Activated gamma-delta T cell (primary cell): ENCODE results near the gene PROSER2.

Experiments
- DNase-seq: peaks from one replicate; lab custom pipeline; 2025; lab: John Stamatoyannopoulos, UW

The PROSER2 gene

GRCh38 chr10:11804336-11804735 lies 18.8 kb upstream of the PROSER2 start:
- no peak for DNase-seq

- DNase-seq = no peak
Observed at GRCh38 chr10:11805792-11806191, 17.4 kb upstream of the PROSER2 start.

- DNase-seq = no peak
Observed at GRCh38 chr10:11806706-11807105, 16.4 kb upstream of the PROSER2 start.

- no peak for DNase-seq
Observed at GRCh38 chr10:11808808-11809207, 14.3 kb upstream of the PROSER2 start.

- DNase-seq = no peak
Observed at GRCh38 chr10:11810313-11810766, 12.8 kb upstream of the PROSER2 start.

GRCh38 chr10:11810973-11811372 lies 12.2 kb upstream of the PROSER2 start:
- no peak for DNase-seq

- no peak for DNase-seq
Observed at GRCh38 chr10:11813177-11813576, 10.0 kb upstream of the PROSER2 start.

GRCh38 chr10:11813855-11814567 lies 9.1 kb upstream of the PROSER2 start:
- DNase-seq = no peak

- no peak for DNase-seq
Observed at GRCh38 chr10:11819027-11819426, 4.1 kb upstream of the PROSER2 start.

- no peak for DNase-seq
Observed at GRCh38 chr10:11822026-11822756, 965 bp upstream of the PROSER2 start.

- DNase-seq = no peak
Observed at GRCh38 chr10:11822809-11823121, 391 bp upstream of the PROSER2 start.

GRCh38 chr10:11823989-11824346 lies 812 bp downstream of the PROSER2 start:
- DNase-seq = no peak

GRCh38 chr10:11824376-11824775 lies 1.2 kb downstream of the PROSER2 start:
- no peak for DNase-seq

- DNase-seq = no peak
Observed at GRCh38 chr10:11824825-11825224, 1.7 kb downstream of the PROSER2 start.

GRCh38 chr10:11825796-11826414 lies 2.7 kb downstream of the PROSER2 start:
- DNase-seq = no peak

GRCh38 chr10:11827006-11827405 lies 3.9 kb downstream of the PROSER2 start:
- no peak for DNase-seq

GRCh38 chr10:11827414-11827813 lies 4.3 kb downstream of the PROSER2 start:
- DNase-seq = no peak

- no peak for DNase-seq
Observed at GRCh38 chr10:11828682-11829284, 5.6 kb downstream of the PROSER2 start.

- DNase-seq = no peak
Observed at GRCh38 chr10:11830836-11831519, 7.8 kb downstream of the PROSER2 start.

GRCh38 chr10:11831520-11831951 lies 8.4 kb downstream of the PROSER2 start:
- DNase-seq = no peak

GRCh38 chr10:11832042-11832441 lies 8.9 kb downstream of the PROSER2 start:
- no peak for DNase-seq

- DNase-seq = no peak
Observed at GRCh38 chr10:11835061-11835460, 11.9 kb downstream of the PROSER2 start.
